ENCODE data around the gene CALML6.

Gene CALML6

GRCh38 chr1:1965546-1965945 lies 50.5 kb downstream of the CALML6 start:
- no peak for DNase-seq (ENCODE audit: low read depth)

- no peak for DNase-seq (ENCODE audit: low read depth)
These were observed 51.1 kb downstream of the CALML6 start for GRCh38 chr1:1966071-1966740.

Measured in stromal cell of bone marrow (primary cell).